ENCODE results near the gene SBF2. TPM values are rescaled to one million over a fixed set of nuclear protein-coding genes. Genes with fewer than 3 reads are reported as not detected.

Gene SBF2
- total and polyA plus RNA-seq, 3 donors from 2014 or later, result 27.8 to 52.8 (median 48.7) TPM

DNA sequence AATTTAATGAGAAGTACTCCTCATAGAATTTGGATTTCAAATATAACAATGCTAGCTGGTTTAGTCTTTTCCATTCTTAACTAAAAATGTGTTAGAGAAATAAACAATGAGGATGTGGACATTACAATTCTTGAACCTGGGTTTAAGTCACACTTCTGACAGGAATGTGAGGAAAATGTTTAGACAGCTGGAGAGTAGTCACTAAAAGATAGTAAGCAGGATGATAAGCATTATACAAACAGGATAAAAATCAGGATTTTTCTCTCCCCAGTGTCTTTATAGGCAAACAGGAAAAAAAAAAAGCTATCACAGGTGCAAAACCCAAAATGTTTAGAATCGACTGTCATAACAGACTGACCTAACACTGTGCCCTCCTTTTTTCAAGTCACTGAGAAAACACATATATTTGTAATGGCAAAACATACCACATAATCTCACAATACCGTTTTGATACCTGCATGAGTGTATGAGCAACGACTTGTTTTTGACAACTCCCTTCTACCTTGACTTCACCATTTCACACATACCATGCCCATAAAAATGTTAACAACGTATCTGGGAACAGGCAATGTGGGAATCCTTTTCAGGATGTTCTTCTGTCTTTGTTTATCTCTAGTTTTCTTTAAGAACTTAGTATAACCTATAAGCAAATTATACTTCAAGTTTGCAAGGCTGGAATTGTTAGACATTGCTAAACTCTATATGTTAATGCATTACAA lies 242.0 kb downstream of the SBF2 start:
- H3K9me3 ChIP-seq, result no peaks in the 10 kb centered on the region
- no peaks in the 10 kb centered on the region for H3K36me3 ChIP-seq (ENCODE audit: low read depth, missing control alignments)
- intact Hi-C loops (cut with DNase I; ENCODE audit: low total_unique reads), result no loop called here
- H3K27me3 ChIP-seq, result no peaks in the 10 kb centered on the region
- no peak overlapping the region for H3K4me3 ChIP-seq
- H3K27ac ChIP-seq, result no peak overlapping the region
- TF ChIP-seq POLR2A (IDR thresholded peaks at IDR 0.05), result no peak
- TF ChIP-seq, protein P1, sequence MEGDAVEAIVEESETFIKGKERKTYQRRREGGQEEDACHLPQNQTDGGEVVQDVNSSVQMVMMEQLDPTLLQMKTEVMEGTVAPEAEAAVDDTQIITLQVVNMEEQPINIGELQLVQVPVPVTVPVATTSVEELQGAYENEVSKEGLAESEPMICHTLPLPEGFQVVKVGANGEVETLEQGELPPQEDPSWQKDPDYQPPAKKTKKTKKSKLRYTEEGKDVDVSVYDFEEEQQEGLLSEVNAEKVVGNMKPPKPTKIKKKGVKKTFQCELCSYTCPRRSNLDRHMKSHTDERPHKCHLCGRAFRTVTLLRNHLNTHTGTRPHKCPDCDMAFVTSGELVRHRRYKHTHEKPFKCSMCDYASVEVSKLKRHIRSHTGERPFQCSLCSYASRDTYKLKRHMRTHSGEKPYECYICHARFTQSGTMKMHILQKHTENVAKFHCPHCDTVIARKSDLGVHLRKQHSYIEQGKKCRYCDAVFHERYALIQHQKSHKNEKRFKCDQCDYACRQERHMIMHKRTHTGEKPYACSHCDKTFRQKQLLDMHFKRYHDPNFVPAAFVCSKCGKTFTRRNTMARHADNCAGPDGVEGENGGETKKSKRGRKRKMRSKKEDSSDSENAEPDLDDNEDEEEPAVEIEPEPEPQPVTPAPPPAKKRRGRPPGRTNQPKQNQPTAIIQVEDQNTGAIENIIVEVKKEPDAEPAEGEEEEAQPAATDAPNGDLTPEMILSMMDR (IDR thresholded peaks at IDR 0.05), result no peak
- no peaks in the 10 kb centered on the region for H3K4me1 ChIP-seq
- WGBS, 2 donors, result 48 to 57% methylated on average over 4 of the region's 4 CpGs
- DNase-seq, result no peak

- no peaks in the 10 kb centered on the region for H3K4me1 ChIP-seq
- H3K27me3 ChIP-seq, result no peaks in the 10 kb centered on the region
- no peaks in the 10 kb centered on the region for H3K36me3 ChIP-seq (ENCODE audit: low read depth, missing control alignments)
- no peaks in the 10 kb centered on the region for H3K9me3 ChIP-seq
- H3K4me3 ChIP-seq, result no peak overlapping the region
- DNase-seq, result no peak
- intact Hi-C loops (cut with DNase I; ENCODE audit: low total_unique reads), result no loop called here
- no peak overlapping the region for H3K27ac ChIP-seq
- TF ChIP-seq, protein P1 (IDR thresholded peaks at IDR 0.05), result no peak
- no peak for TF ChIP-seq POLR2A (IDR thresholded peaks at IDR 0.05)
Observed at GRCh38 chr11:10050561-10050960, 243.5 kb downstream of the SBF2 start.

GRCh38 chr11:10049756-10050155 lies 244.3 kb downstream of the SBF2 start:
- 55 to 57% methylated on average over 3 of the region's 3 CpGs for WGBS, 2 donors
- no peaks in the 10 kb centered on the region for H3K4me1 ChIP-seq
- no peaks in the 10 kb centered on the region for H3K9me3 ChIP-seq
- TF ChIP-seq, protein P1 (IDR thresholded peaks at IDR 0.05), result no peak
- no peak for TF ChIP-seq POLR2A (IDR thresholded peaks at IDR 0.05)
- intact Hi-C loops (cut with DNase I; ENCODE audit: low total_unique reads), result no loop called here
- H3K27ac ChIP-seq, result no peak overlapping the region
- H3K27me3 ChIP-seq, result no peaks in the 10 kb centered on the region
- no peaks in the 10 kb centered on the region for H3K36me3 ChIP-seq (ENCODE audit: low read depth, missing control alignments)
- DNase-seq, result no peak
- no peak overlapping the region for H3K4me3 ChIP-seq

- TF ChIP-seq POLR2A (IDR thresholded peaks at IDR 0.05), result no peak
- TF ChIP-seq, protein P1 (IDR thresholded peaks at IDR 0.05), result no peak
- no peaks in the 10 kb centered on the region for H3K4me1 ChIP-seq
- no peaks in the 10 kb centered on the region for H3K36me3 ChIP-seq (ENCODE audit: low read depth, missing control alignments)
- no peaks in the 10 kb centered on the region for H3K27me3 ChIP-seq
- no peak overlapping the region for H3K4me3 ChIP-seq
- DNase-seq, result no peak
- no peak overlapping the region for H3K27ac ChIP-seq
- intact Hi-C loops (cut with DNase I; ENCODE audit: low total_unique reads), result no loop called here
- H3K9me3 ChIP-seq, result no peaks in the 10 kb centered on the region
Observed at GRCh38 chr11:10048350-10048749, 245.7 kb downstream of the SBF2 start.

- 96 to 98% methylated on average over 5 of the region's 5 CpGs for WGBS, 2 donors
- H3K9me3 ChIP-seq, result no peaks in the 10 kb centered on the region
- no peak for DNase-seq
- no peak overlapping the region for H3K27ac ChIP-seq
- peaks cover 2% of the 10 kb centered on the region for H3K4me1 ChIP-seq
- intact Hi-C loops (cut with DNase I; ENCODE audit: low total_unique reads), result no loop called here
- H3K36me3 ChIP-seq (ENCODE audit: low read depth, missing control alignments), result no peaks in the 10 kb centered on the region
- H3K4me3 ChIP-seq, result no peak overlapping the region
- TF ChIP-seq POLR2A (IDR thresholded peaks at IDR 0.05), result no peak
- TF ChIP-seq, protein P1 (IDR thresholded peaks at IDR 0.05), result no peak
- no peaks in the 10 kb centered on the region for H3K27me3 ChIP-seq
Observed at GRCh38 chr11:10044618-10045017, 249.4 kb downstream of the SBF2 start.
